HepG2 (cell line): ENCODE data around the gene PPP4R3A. TPM values are rescaled to one million over a fixed set of nuclear protein-coding genes. Genes with fewer than 3 reads are reported as not detected.

Source experiments
- ATAC-seq: fragments of 200-7000 bp; cut with Tn5 transposase; 3 replicates; pipeline ENCODE4 v1.9.1; 2020; ENCODE audit warnings: mild to moderate bottlenecking, moderate library complexity
- BruUV-seq: library from RNA; stranded (reverse); fragments of 400-500 nt; replicated peaks from 2 replicates; lab custom pipeline; 2021; lab: Mats Ljungman, UMichigan
- CTCF ChIA-PET: fragments of 300-600 bp; formaldehyde crosslinking; extraction: SDS; loops from one replicate; lab custom pipeline; 2021; ENCODE audit warnings: low total read pairs, inconsistent platforms, low intra/inter-chr PET ratio; lab: Yijun Ruan, JAX
- POLR2A ChIA-PET: fragments of 350-600 bp; sonication (Branson Sonifier 250); formaldehyde crosslinking; loops from one replicate; lab custom pipeline; 2020; ENCODE audit warnings: antibody characterized with exemption, inconsistent platforms; lab: Yijun Ruan, JAX
- DNase-seq: peaks from one replicate; pipeline ENCODE4 v3.0.0-alpha.2; 2015; ENCODE audit warnings: low spot score
- FAIRE-seq: peaks from 3 replicates; lab custom pipeline; 2011; peaks lifted over from hg19 to GRCh38; lab: Jason Lieb, UNC
- H2AFZ ChIP-seq: one replicate; pipeline ENCODE4 v1.6.1; 2011; ENCODE audit warnings: low read length, inconsistent platforms
- H3K27ac ChIP-seq: fragments of 300-600 bp; 3 replicates; pipeline ENCODE4 v1.8.0; 2011; ENCODE audit warnings: mixed run types, mild to moderate bottlenecking, mixed read lengths, low read length, inconsistent platforms; ENCODE audit not compliant: insufficient read depth; ENCODE audit errors: extremely low read length
- H3K27me3 ChIP-seq, 2 experiments: fragments of 200-600 bp in 1 of 2; 2 replicates in 1 of 2; 3 replicates in 1 of 2; pipeline versions ENCODE4 v1.6.0 to v1.8.0; 2011; ENCODE audit warnings: low read length in 2 of 2, mild to moderate bottlenecking in 2 of 2, moderate library complexity in 2 of 2, inconsistent platforms in 1 of 2; ENCODE audit not compliant: insufficient read depth in 2 of 2, control insufficient read depth in 1 of 2
- H3K36me3 ChIP-seq, 2 experiments: fragments of 200-600 bp in 1 of 2; replicated peaks in 1 of 2; 2 replicates in 1 of 2; 3 replicates in 1 of 2; pipeline versions ENCODE4 v1.5.1 to v1.8.0; 2011; ENCODE audit warnings: low read length in 2 of 2, inconsistent platforms in 1 of 2; ENCODE audit not compliant: insufficient read depth in 2 of 2, control insufficient read depth in 1 of 2
- H3K4me1 ChIP-seq: 2 replicates; pipeline ENCODE4 v1.5.1; 2012; ENCODE audit warnings: low read length, inconsistent platforms; ENCODE audit not compliant: insufficient read depth
- H3K4me2 ChIP-seq: 2 replicates; pipeline ENCODE4 v1.6.0; 2011; ENCODE audit warnings: low read depth, low read length, inconsistent platforms
- H3K4me3 ChIP-seq, 3 experiments: fragments of 200-600 bp in 1 of 3; sonication (generic), shearing (Covaris generic) in 1 of 3; replicated peaks in 1 of 3; 2 replicates each; pipeline ENCODE4 v1.5.1; 2011 to 2016; ENCODE audit warnings: low read length in 3 of 3, inconsistent platforms in 2 of 3, low read depth in 2 of 3, mild to moderate bottlenecking in 2 of 3, control low read depth in 1 of 3, mixed read lengths in 1 of 3; ENCODE audit not compliant: insufficient read depth in 1 of 3
- H3K79me2 ChIP-seq: one replicate; pipeline ENCODE4 v1.6.1; 2011; ENCODE audit warnings: low read length, inconsistent platforms; ENCODE audit not compliant: insufficient read depth
- H3K9ac ChIP-seq: 2 replicates; pipeline ENCODE4 v1.6.0; 2011; ENCODE audit warnings: mild to moderate bottlenecking, low read depth, low read length, inconsistent platforms; ENCODE audit not compliant: insufficient read depth
- H3K9me3 ChIP-seq: 2 replicates; pipeline ENCODE4 v1.5.1; 2012; ENCODE audit warnings: mild to moderate bottlenecking, low read length
- H4K20me1 ChIP-seq: 2 replicates; pipeline ENCODE4 v1.6.0; 2011; ENCODE audit warnings: inconsistent platforms, mild to moderate bottlenecking, low read length, moderate library complexity; ENCODE audit not compliant: insufficient read depth
- CREB1 ChIP-seq, 2 experiments: fragments of 450-650 bp in 1 of 2; IDR thresholded peaks; 2 replicates each; pipeline ENCODE4 v1.6.1; 2016 to 2017; ENCODE audit warnings: control low read depth in 1 of 2, mild to moderate bottlenecking in 1 of 2, missing compliant biosample characterization in 1 of 2, missing genetic modification characterization in 1 of 2
- GABPB1 ChIP-seq: IDR thresholded peaks from 2 replicates; pipeline ENCODE4 v1.6.1; 2016; ENCODE audit warnings: mild to moderate bottlenecking, missing genetic modification reagents, moderate library complexity, missing compliant biosample characterization
- HOXA5 ChIP-seq: sonication (generic); formaldehyde crosslinking; IDR thresholded peaks from 2 replicates; pipeline ENCODE4 v1.4.0; 2020; ENCODE audit warnings: missing genetic modification reagents
- LCORL ChIP-seq, 2 experiments: fragments of 450-650 bp in 1 of 2; sonication (generic) in 1 of 2; formaldehyde crosslinking in 1 of 2; IDR thresholded peaks; 2 replicates each; pipeline versions ENCODE4 v1.5.0 to v1.6.1; 2017 to 2020; ENCODE audit warnings: antibody characterized with exemption in 1 of 2, missing genetic modification reagents in 1 of 2
- MIER3 ChIP-seq: IDR thresholded peaks from 2 replicates; pipeline ENCODE4 v1.6.1; 2016; ENCODE audit warnings: missing compliant biosample characterization, borderline replicate concordance
- POLR2A ChIP-seq, 2 experiments: IDR thresholded peaks; 2 replicates each; pipeline ENCODE4 v1.6.1; 2011; ENCODE audit warnings: low read depth in 2 of 2, low read length in 2 of 2, mild to moderate bottlenecking in 1 of 2, moderate library complexity in 1 of 2; ENCODE audit not compliant: insufficient read depth in 1 of 2
- POLR2G ChIP-seq: fragments of 200-400 bp; formaldehyde crosslinking; IDR thresholded peaks from 2 replicates; pipeline ENCODE4 v1.6.1; 2018; ENCODE audit warnings: mild to moderate bottlenecking, low read depth, low read length, moderate library complexity
- RBM22 ChIP-seq: fragments of 200-400 bp; formaldehyde crosslinking; optimal IDR thresholded peaks from 2 replicates; pipeline ENCODE3; 2017; ENCODE audit warnings: mild to moderate bottlenecking, low read length, moderate library complexity
- SMAD9 ChIP-seq: sonication (generic); formaldehyde crosslinking; IDR thresholded peaks from 2 replicates; pipeline ENCODE4 v1.5.1; 2020; ENCODE audit warnings: mild to moderate bottlenecking, missing genetic modification reagents
- SNAPC2 ChIP-seq: sonication (generic); formaldehyde crosslinking; IDR thresholded peaks from 2 replicates; pipeline ENCODE4 v1.8.1; 2022; ENCODE audit warnings: mild to moderate bottlenecking, missing genetic modification reagents
- SRSF9 ChIP-seq: fragments of 200-400 bp; formaldehyde crosslinking; IDR thresholded peaks from 2 replicates; pipeline ENCODE4 v1.6.1; 2018; ENCODE audit warnings: borderline replicate concordance, mild to moderate bottlenecking, low read depth, low read length; ENCODE audit not compliant: insufficient read depth, poor library complexity, severe bottlenecking
- ZFP37 ChIP-seq: sonication (generic); formaldehyde crosslinking; IDR thresholded peaks from 2 replicates; pipeline ENCODE4 v1.4.0; 2020; ENCODE audit warnings: missing genetic modification reagents, borderline replicate concordance
- ZKSCAN1 ChIP-seq: fragments of 150-350 bp; IDR thresholded peaks from 2 replicates; pipeline ENCODE4 v1.6.1; 2014; ENCODE audit warnings: low read length
- ZNF260 ChIP-seq: sonication (generic); formaldehyde crosslinking; IDR thresholded peaks from 2 replicates; pipeline ENCODE4 v1.4.0; 2020; ENCODE audit warnings: missing genetic modification reagents, low read depth, mild to moderate bottlenecking, borderline replicate concordance
- ZNF850 ChIP-seq: sonication (generic); formaldehyde crosslinking; conservative IDR thresholded peaks from 2 replicates; pipeline ENCODE4 v1.9.0; 2021; ENCODE audit warnings: mild to moderate bottlenecking, missing genetic modification reagents
- ZNF879 ChIP-seq: sonication (generic); formaldehyde crosslinking; IDR thresholded peaks from 2 replicates; pipeline ENCODE4 v1.8.1; 2023; ENCODE audit warnings: missing genetic modification reagents
- ZSCAN12 ChIP-seq: sonication (generic); formaldehyde crosslinking; IDR thresholded peaks from 2 replicates; pipeline ENCODE4 v1.9.0; 2021; ENCODE audit warnings: mild to moderate bottlenecking, missing genetic modification reagents
- WGBS: methylation state at CpG from one replicate; pipeline ENCODE4 v1.1.6; 2017; ENCODE audit warnings: low lambda C conversion rate; 5-methylcytosine and 5-hydroxymethylcytosine counted together
- in situ Hi-C: cut with HindIII; loops from 2 replicates; pipeline ENCODE4 v1.10.0; 2017; ENCODE audit warnings: low pct_unique_long_range_greater_than_20kb; ENCODE audit not compliant: extremely low pct_ligation_motif_present
- intact Hi-C: fragments of 100-400 bp; cut with micrococcal nuclease; formaldehyde crosslinking; loops from one replicate; pipeline ENCODE4 v1.10.0; 2022; ENCODE audit not compliant: unreplicated experiment
- polyA plus RNA-seq, 8 experiments: library from polyadenylated mRNA; depleted of rRNA in 3 of 8; stranded (reverse) in 7 of 8; unstranded in 1 of 8; fragments of >200 nt; fragmentation: Illumina TruSeq in 4 of 8; extraction: Trizol in 4 of 8; gene quantifications; 2 replicates each; pipeline versions ENCODE4 v1.2.1 to v1.2.3, GENCODE V29; 2011 to 2016; ENCODE audit warnings: low read depth in 4 of 8, missing spikeins in 1 of 8, mixed read lengths in 1 of 8; ENCODE audit not compliant: insufficient read depth in 1 of 8
- total RNA-seq, 5 experiments: library from RNA; depleted of rRNA; stranded (reverse); fragments of >200 nt; fragmentation: Illumina TruSeq; extraction: Trizol; gene quantifications; 2 replicates each; pipeline ENCODE4 v1.2.3, GENCODE V29; 2016; ENCODE audit warnings: low read depth in 1 of 5

The PPP4R3A gene
- total and polyA plus RNA-seq, 2 of the 13 experiments (the other 11 are each of a cell fraction or from before 2014, with no cell fraction given) = 22.5 to 57.4 TPM

GRCh38 chr14:91454155-91454554 is 56.0 kb downstream of the PPP4R3A start:
- no peak for DNase-seq
- CTCF ChIA-PET = no interaction called here
- Histone ChIP-seq H3K9me3 (no peaks in the 10 kb centered on the region), H3K79me2 (no peaks in the 10 kb centered on the region)
- peak; percentile 13; the same call in 1 of the 3 replicates for ATAC-seq
- TF ChIP-seq POLR2G (0 out of 2 replicates have a peak, but pooled peaks have one; percentile 15), SNAPC2 (CRISPR knock-in tag) (no peak)
- TF ChIP-seq, all 625 proteins: peak for 1
- H3K4me2 ChIP-seq = no peak overlapping the region
- in situ Hi-C loops (no loop called here), intact Hi-C loops (no loop called here)
- BruUV-seq = no TSS peak
- H3K27ac ChIP-seq = no peak overlapping the region
- no peak overlapping the region for H3K4me3 ChIP-seq
- no peaks in the 10 kb centered on the region for H3K4me1 ChIP-seq
- no peaks in the 10 kb centered on the region for H3K27me3 ChIP-seq
- H3K9ac ChIP-seq = no peak overlapping the region
- POLR2A ChIA-PET = no interaction called here
- FAIRE-seq = no peak
- H3K36me3 ChIP-seq = peaks cover 4 to 22% of the 10 kb centered on the region in 2 experiments; a peak in 4 of 5 replicates
- no peak overlapping the region for H2AFZ ChIP-seq
- no peaks in the 10 kb centered on the region for H4K20me1 ChIP-seq

GRCh38 chr14:91453744-91454143 is 56.4 kb downstream of the PPP4R3A start:
- Histone ChIP-seq H3K4me1 (no peaks in the 10 kb centered on the region), H3K27me3 (no peaks in the 10 kb centered on the region), H4K20me1 (no peaks in the 10 kb centered on the region), H3K9ac (no peak overlapping the region), H2AFZ (no peak overlapping the region), H3K27ac (no peak overlapping the region), H3K9me3 (no peaks in the 10 kb centered on the region), H3K4me2 (no peak overlapping the region), H3K79me2 (no peaks in the 10 kb centered on the region), H3K36me3 (peaks cover 4 to 18% of the 10 kb centered on the region in 2 experiments; a peak in 4 of 5 replicates), H3K4me3 (no peak overlapping the region)
- no peak for TF ChIP-seq SRSF9
- TF ChIP-seq POLR2A (IDR thresholded peaks at IDR 0.05; ENCODE audit: insufficient read depth in 1 of 2, low read depth in 2 of 2, low read length in 2 of 2) = peak in 1 of 2 experiments; percentile 16; a peak in 1 of 4 replicates
- no peak for TF ChIP-seq SMAD9 (CRISPR knock-in tag)
- TF ChIP-seq MIER3 = no peak
- TF ChIP-seq POLR2G = peak; percentile 42; the same call in 1 of the 2 replicates
- no peak for TF ChIP-seq ZNF260
- TF ChIP-seq LCORL (IDR thresholded peaks at IDR 0.05) = no peak
- TF ChIP-seq LCORL (CRISPR knock-in tag; IDR thresholded peaks at IDR 0.05) = no peak
- no peak for TF ChIP-seq ZNF879 (CRISPR knock-in tag)
- no peak for TF ChIP-seq ZNF850 (CRISPR knock-in tag)
- no peak for TF ChIP-seq GABPB1
- no peak for TF ChIP-seq ZSCAN12
- peak; percentile 67 for TF ChIP-seq RBM22
- no peak for TF ChIP-seq HOXA5 (CRISPR knock-in tag)
- no peak for TF ChIP-seq ZFP37 (CRISPR knock-in tag)
- TF ChIP-seq CREB1 (IDR thresholded peaks at IDR 0.05) = no peak
- TF ChIP-seq CREB1 (CRISPR knock-in tag; IDR thresholded peaks at IDR 0.05) = no peak
- no peak for TF ChIP-seq ZKSCAN1
- BruUV-seq = no TSS peak
- whole genome bisulfite sequencing = 73% methylated on average over 5 of the region's 5 CpGs
- ChIA-PET POLR2A (no interaction called here), CTCF (no interaction called here)
- intact Hi-C loops (no loop called here), in situ Hi-C loops (no loop called here)
- FAIRE-seq (no peak), DNase-seq (no peak), ATAC-seq (peak; percentile 41)
